Right lobe of liver (tissue), 6 donors: Measurements from ENCODE around the gene HSP90AA1. TPM values are rescaled to one million over a fixed set of nuclear protein-coding genes. Genes with fewer than 3 reads are reported as not detected.
"Not testable (repeated sequence)": the region's sequence is repeated elsewhere in the genome, so short reads cannot be mapped to it uniquely, and the experiment has no call there.

Source experiments
- ATAC-seq, 4 donors: fragments of 200-7000 bp; cut with Tn5 transposase; one replicate each; pipeline ENCODE4 v1.9.1; 2020; ENCODE audit warnings: mild to moderate bottlenecking in 4 of 4, moderate library complexity in 4 of 4
- DNase-seq, 3 donors: peaks; one replicate each; pipeline ENCODE4 v3.0.0-alpha.2; 2020
- H3K27ac ChIP-seq, 3 donors: fragments of 200-600 bp; one replicate each; pipeline ENCODE4 v1.8.0; 2022
- H3K27me3 ChIP-seq, 2 donors: fragments of 200-600 bp; one replicate each; pipeline ENCODE4 v1.8.0; 2022
- H3K36me3 ChIP-seq, 4 donors: fragments of 200-600 bp; sonication (generic) in 1 of 4; one replicate each; pipeline versions ENCODE4 v1.5.1 to v1.8.0; 2017 to 2022; ENCODE audit warnings: control low read depth in 1 of 4
- H3K4me1 ChIP-seq, 4 donors: fragments of 200-600 bp; sonication (generic) in 1 of 4; one replicate each; pipeline versions ENCODE4 v1.5.1 to v1.8.0; 2017 to 2022; ENCODE audit warnings: control low read depth in 1 of 4
- H3K4me3 ChIP-seq, 3 donors: fragments of 200-600 bp; one replicate each; pipeline ENCODE4 v1.8.0; 2022
- H3K9me3 ChIP-seq, 4 donors: fragments of 200-600 bp; sonication (generic) in 1 of 4; one replicate each; pipeline versions ENCODE4 v1.5.1 to v1.8.0; 2017 to 2022; ENCODE audit warnings: control low read depth in 1 of 4
- POLR2A ChIP-seq: fragments of 450-650 bp; IDR thresholded peaks from one replicate; pipeline ENCODE4 v1.6.1; 2017; ENCODE audit warnings: antibody characterized with exemption, mild to moderate bottlenecking
- WGBS: methylation state at CpG from one replicate; pipeline ENCODE4 v1.1.6; 2018; ENCODE audit warnings: low coverage, low lambda C conversion rate; ENCODE audit not compliant: insufficient coverage; ENCODE audit errors: missing lambda C conversion rate; 5-methylcytosine and 5-hydroxymethylcytosine counted together
- intact Hi-C, 2 donors: fragments of 100-400 bp; cut with DNase I; formaldehyde crosslinking; loops; one replicate each; pipeline versions ENCODE4 v1.11.2 to v1.14.1; 2022
- total RNA-seq, 6 experiments: library from RNA; depleted of rRNA in 2 of 6; stranded (reverse); fragments of >200 nt in 2 of 6; fragmentation: NEBNext Ultra II Directional in 3 of 6; extraction: Animal tissue kit (Norgen Biotek cat#: 25700) in 3 of 6; gene quantifications; one replicate each; pipeline versions ENCODE4 v1.1.0 to v1.2.4, GENCODE V29; 2016 to 2023
- TF ChIP-seq, protein P1 (sequence below), 4 donors: fragments of 200-600 bp in 3 of 4; fragments of 450-650 bp in 1 of 4; IDR thresholded peaks; one replicate each; pipeline versions ENCODE4 v1.5.1 to v1.8.0; 2016 to 2022; ENCODE audit warnings: antibody characterized with exemption in 4 of 4, mild to moderate bottlenecking in 2 of 4
- donor health status: DM: no; HTN: yes; CAD: no.
- donor health status: DM: no; HTN: no; CAD: no.
- donor health status: DM: no; HTN: no; CAD: no.
- donor health status: DM: no; HTN: yes; CAD: no.
- donor health status: DM: no; HTN: yes; CAD: no.

The HSP90AA1 gene
- total RNA-seq, 6 experiments from 2014 or later, result 118 to 672 (median 325) TPM

DNA sequence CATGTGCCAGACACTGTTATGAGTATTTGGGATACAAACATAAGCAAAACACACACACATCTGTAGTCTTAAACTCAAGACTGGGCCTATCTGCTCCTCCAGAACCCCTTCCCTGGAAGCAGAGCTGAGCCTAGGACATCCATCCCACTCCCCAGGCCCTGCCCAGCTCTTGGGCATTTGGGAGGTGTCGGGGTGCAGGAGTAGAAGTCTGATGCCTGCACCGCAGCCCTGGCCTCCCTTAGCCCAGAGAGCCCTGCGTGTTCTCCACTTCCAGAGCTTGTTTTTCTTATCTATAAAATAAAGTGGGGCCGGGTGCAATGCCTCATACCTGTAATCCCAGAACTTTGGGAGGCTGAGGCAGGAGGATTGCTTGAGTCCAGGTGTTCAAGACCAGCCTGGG, 11.7 kb downstream of the HSP90AA1 start:
- H3K36me3 ChIP-seq, result peaks cover 2 to 36% (median 11%) of the 10 kb centered on the region in 4 donors
- no peak overlapping the region for H3K27ac ChIP-seq
- TF ChIP-seq POLR2A, result no peak
- TF ChIP-seq, protein P1, sequence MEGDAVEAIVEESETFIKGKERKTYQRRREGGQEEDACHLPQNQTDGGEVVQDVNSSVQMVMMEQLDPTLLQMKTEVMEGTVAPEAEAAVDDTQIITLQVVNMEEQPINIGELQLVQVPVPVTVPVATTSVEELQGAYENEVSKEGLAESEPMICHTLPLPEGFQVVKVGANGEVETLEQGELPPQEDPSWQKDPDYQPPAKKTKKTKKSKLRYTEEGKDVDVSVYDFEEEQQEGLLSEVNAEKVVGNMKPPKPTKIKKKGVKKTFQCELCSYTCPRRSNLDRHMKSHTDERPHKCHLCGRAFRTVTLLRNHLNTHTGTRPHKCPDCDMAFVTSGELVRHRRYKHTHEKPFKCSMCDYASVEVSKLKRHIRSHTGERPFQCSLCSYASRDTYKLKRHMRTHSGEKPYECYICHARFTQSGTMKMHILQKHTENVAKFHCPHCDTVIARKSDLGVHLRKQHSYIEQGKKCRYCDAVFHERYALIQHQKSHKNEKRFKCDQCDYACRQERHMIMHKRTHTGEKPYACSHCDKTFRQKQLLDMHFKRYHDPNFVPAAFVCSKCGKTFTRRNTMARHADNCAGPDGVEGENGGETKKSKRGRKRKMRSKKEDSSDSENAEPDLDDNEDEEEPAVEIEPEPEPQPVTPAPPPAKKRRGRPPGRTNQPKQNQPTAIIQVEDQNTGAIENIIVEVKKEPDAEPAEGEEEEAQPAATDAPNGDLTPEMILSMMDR (IDR thresholded peaks at IDR 0.05), result no peak
- H3K9me3 ChIP-seq, result no peaks in the 10 kb centered on the region
- ATAC-seq (no peak), DNase-seq (peak in 1 of 3 donors; percentile 6)
- H3K4me1 ChIP-seq, result no peaks in the 10 kb centered on the region
- H3K4me3 ChIP-seq, result no peak overlapping the region
- no peaks in the 10 kb centered on the region for H3K27me3 ChIP-seq
- WGBS, result 100% methylated on average over 3 of the region's 4 CpGs
- intact Hi-C loops, result no loop called here

DNA sequence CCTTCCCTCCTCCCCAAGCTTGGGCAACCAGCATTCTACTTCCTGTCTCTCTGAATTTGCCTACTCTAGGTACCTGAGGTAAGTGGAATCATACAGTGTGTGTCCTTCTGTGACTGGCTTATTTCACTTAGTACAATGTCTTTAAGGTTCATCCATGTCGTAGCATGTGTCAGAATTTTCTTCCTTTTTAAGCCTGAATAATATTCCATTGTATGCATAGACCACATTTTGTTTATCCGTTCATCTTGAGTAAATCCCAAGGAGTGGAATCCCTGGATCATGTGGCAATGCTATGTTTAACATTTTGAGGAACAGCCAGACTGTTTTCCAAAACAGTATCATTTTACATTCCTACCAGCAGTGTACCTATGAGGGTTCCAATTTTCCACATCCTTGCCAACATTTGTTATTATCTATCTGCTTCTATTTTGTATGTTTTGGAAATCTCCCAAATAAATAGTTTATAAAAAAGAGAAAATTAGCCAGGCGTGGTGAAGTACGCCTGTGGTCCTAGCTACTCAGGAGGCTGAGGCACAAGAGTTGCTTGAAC, 12.4 kb downstream of the HSP90AA1 start:
- Histone ChIP-seq H3K27me3 (no peaks in the 10 kb centered on the region), H3K36me3 (peaks cover 0 to 29% (median 5%) of the 10 kb centered on the region in 4 donors), H3K4me1 (no peaks in the 10 kb centered on the region), H3K4me3 (no peak overlapping the region), H3K9me3 (no peaks in the 10 kb centered on the region), H3K27ac (no peak overlapping the region)
- ATAC-seq (no peak), DNase-seq (peak in 1 of 3 donors; percentile 5)
- TF ChIP-seq, protein P1 (IDR thresholded peaks at IDR 0.05), result no peak
- no peak for TF ChIP-seq POLR2A
- WGBS, result 96% methylated on average over 4 of the region's 4 CpGs
- intact Hi-C loops, result no loop called here

DNA sequence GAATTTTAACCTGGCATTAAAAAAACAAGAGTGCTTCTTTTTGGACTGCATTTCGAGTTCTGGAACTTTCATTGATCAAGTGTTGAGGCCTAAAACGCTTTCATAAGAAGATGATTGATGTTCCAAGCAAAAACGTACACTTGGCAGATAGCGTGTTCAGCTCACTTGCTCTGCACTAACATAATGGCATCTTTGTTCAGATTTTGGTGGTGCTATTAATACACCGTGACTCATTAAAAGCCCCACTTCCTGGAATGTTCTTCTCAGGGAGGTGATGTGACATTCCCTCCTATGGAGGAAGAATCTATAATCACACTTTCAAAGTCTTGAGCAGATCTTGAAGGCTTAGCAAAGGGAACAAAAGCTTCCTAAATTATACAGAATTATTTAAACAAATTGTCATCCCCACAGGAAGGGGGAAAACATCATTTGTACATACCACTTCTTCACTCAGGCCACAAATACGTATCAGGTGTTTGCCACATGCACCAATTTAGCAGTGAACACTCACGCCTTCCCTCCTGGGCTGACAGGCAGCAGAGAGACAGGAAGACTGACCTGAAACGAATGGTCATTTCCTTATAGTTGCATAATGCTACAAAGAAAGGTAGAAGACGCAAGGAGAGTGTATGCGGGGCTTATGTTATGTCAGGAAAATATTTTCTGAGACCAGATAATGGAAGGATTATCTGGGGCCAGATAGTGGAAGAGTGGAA, 15.4 kb downstream of the HSP90AA1 start:
- 71% methylated on average over 10 of the region's 10 CpGs for WGBS
- Histone ChIP-seq H3K4me3 (no peak overlapping the region), H3K36me3 (peaks cover 0 to 12% (median 0%) of the 10 kb centered on the region in 4 donors), H3K27me3 (no peaks in the 10 kb centered on the region), H3K9me3 (no peaks in the 10 kb centered on the region), H3K4me1 (no peaks in the 10 kb centered on the region), H3K27ac (no peak overlapping the region)
- no peak for ATAC-seq
- peak in 1 of 3 donors; percentile 2 for DNase-seq
- TF ChIP-seq, protein P1 (IDR thresholded peaks at IDR 0.05), result no peak
- no peak for TF ChIP-seq POLR2A
- intact Hi-C loops, result no loop called here

DNA sequence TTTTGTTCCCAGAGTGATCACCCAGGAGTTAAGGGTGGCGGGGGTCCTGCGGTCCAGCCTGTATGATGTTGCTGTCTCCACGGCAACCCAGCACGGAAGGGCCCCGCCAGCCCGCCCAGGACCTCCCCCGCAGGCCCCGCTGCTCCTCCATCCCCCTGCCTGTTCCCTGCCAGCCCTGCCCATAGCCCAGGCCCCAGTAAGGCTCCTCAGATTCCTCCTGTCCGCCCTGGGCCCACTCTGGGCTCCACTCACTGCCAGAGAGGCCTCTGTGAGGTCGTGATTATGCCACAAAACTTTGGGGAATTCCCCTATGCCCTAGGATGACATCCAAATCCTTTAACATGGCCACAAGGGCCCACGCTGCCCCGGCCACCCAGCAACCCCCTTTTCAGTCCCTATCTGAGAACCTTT, 20.8 kb downstream of the HSP90AA1 start:
- WGBS, result no CpG with 5 or more reads among the region's 12 CpGs
- TF ChIP-seq POLR2A, result no peak
- TF ChIP-seq, protein P1 (IDR thresholded peaks at IDR 0.05), result no peak
- DNase-seq, result peak in 1 of 3 donors; percentile 50

DNA sequence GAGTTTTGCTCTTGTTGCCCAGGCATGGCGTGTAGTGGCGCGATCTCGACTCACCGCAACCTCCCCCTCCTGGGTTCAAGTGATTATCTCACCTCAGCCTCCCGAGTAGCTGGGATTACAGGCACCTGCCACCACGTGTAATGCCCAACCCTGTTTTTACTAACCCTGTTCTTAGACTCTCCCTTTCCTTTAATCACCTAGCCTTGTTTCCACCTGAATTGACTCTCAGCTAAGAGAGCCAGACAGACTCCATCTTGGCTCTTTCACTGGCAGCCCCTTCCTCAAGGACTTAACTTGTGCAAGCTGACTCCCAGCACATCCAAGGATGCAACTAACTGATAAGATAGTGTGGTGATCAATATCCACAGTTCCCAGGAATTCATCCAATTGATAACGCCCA, 22.3 kb downstream of the HSP90AA1 start:
- H3K36me3 ChIP-seq, intact Hi-C loops, H3K27me3 ChIP-seq, H3K27ac ChIP-seq, ATAC-seq, H3K9me3 ChIP-seq, H3K4me3 ChIP-seq, H3K4me1 ChIP-seq: not testable (repeated sequence)
- DNase-seq, result peak in 1 of 3 donors; percentile 11
- 67% methylated on average over 2 of the region's 8 CpGs for WGBS

More for the DNA sequence above, 20.8 kb downstream of the HSP90AA1 start:
- H3K27ac ChIP-seq, result no peak overlapping the region
- no peaks in the 10 kb centered on the region for H3K27me3 ChIP-seq
- peak in 1 of 4 donors; percentile 13 for ATAC-seq
- no peaks in the 10 kb centered on the region for H3K9me3 ChIP-seq
- no peaks in the 10 kb centered on the region for H3K36me3 ChIP-seq
- intact Hi-C loops, result no loop called here
- H3K4me3 ChIP-seq, result no peak overlapping the region
- no peaks in the 10 kb centered on the region for H3K4me1 ChIP-seq
